Raji (cell line): Measurements from ENCODE around the gene UVSSA.

ENCODE experiments used
- POLR2A ChIP-seq: IDR thresholded peaks from 2 replicates; pipeline ENCODE4 v1.6.1; 2011; ENCODE audit warnings: low read depth, low read length, control low read depth; ENCODE audit not compliant: insufficient read depth

The UVSSA gene

DNA sequence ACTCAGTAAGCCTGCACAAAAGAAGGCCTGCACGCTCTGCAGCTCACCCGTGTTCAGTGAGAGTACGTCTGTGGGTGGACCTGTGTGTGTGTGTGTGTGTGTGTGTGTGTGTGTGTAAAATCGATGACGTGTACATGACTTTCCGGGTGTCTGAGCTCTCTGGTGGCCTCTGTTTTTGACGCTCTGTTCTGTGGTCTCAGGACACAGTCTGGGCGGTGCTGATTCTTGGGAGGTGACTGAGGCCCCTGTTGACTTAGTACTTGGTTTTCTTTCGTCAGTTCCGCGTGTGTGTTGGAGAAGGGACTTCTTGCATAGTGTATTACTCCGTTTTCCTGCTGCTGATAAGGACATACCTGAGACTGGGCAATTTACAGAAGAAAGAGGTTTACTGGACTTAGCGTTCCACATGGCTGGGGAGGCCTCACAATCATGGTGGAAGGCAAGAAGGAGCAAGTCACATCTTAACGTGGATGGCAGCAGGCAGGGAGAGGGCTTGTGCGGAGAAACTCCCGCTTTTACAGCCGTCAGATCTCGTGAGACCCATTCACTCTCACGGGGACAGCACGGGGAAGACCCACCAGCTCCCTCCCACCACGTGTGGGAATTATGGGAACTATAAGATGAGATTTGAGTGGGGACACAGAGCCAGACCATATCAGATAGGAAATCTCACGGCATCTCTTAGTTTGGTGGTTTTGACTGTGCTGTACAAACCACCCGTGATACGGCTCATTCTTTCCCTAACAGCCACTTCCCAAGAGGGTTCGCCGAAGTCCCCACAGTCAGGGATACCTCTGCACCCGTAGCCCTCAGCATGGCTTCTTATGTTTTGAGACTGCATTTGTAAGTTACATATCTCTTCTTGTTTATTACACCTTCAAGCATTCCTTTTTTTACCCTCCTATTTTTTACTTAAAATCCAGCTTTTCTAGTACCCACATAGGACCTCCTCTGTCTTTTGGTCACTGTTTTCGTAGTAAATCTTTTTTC, 24.5 kb downstream of the UVSSA start:
- TF ChIP-seq POLR2A = no peak

DNA sequence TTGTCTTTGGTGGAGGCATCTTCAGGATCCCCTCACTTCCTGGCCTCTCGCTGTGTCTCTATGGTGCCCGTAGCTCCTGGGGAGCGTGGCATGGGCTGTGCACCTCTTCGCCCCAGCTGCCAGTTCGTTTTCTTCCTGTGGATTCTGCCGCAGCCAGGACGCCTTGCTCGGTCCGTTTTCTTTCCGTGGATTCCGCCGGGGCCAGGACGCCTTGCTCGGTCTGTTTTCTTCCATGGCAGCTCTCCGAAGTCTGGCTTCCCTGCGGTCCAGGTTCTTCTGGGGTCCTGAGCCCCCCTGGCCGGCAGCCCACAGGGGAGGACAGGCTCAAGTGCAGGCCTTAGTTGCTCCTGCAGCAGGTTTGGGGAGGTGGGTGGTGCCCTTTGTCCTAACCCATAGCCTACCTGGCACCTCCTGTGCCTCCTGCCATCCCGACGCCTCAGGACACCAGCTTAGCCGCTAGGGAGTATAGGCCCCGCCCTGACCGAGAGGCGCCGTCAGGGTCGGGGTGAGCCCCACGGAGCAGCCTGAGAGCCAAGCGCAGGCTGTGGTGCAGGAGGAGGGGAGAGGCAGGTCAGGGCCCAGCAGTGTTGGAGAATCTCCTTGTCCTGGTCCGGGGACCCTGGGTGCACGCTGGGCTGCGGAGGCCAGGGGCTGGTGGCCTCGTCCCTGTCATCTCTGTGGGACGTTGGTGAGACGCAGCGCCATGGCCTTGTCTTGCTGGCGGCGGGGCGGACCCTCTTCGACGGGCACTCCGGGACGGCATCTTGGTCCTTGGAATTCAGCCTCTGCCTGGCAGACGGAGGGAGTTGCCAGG, 27.1 kb downstream of the UVSSA start:
- no peak for TF ChIP-seq POLR2A

DNA sequence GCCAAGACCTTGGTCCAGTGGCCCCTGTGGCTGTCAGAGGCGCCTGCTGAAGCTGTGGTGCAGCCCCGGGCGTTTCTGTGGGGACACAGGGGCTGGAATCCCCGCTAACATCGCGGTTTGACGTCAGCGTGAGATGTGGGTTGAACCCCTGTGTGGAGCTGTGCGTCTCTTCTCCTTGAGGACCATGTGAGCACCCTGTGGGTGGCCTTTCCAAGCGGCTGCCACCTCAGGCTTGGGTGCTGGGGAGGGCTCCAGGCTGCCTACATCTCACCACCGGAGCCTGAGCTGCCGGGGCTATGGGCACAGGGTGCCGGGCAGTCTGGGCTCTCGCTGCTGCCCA, 27.7 kb downstream of the UVSSA start:
- TF ChIP-seq POLR2A = no peak

DNA sequence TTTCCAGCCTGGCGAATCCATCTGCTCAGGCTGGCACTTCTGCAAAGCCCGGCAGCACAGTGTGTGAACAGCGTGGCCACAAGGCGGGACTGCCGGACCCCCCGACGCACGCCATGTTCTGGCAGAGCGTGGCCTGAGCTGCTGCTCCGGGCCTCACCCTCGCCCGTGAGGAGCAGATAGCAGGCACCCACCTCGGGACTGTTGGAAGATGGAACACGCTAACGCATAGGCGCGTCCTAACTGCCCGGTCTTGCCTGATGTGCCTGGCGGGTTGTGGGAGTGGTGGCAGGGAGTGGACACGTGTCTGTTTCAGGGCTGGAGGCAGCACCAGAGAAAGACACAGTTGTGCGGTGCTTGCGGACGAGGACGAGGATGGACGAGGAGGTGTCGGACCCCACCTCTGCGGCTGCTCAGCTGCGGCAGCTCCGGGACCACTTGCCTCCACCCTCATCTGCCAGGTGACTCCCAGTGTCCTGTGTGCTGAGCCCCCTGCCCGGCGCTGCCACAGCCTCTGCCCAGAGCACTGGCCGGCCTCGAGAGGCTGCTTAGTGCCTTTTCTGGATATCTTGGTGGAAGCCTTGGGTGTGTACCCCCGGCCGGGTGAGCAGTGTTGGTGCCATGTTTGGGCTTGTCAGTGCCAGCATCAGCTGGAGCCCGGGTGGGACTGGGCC, 28.2 kb downstream of the UVSSA start:
- no peak for TF ChIP-seq POLR2A

DNA sequence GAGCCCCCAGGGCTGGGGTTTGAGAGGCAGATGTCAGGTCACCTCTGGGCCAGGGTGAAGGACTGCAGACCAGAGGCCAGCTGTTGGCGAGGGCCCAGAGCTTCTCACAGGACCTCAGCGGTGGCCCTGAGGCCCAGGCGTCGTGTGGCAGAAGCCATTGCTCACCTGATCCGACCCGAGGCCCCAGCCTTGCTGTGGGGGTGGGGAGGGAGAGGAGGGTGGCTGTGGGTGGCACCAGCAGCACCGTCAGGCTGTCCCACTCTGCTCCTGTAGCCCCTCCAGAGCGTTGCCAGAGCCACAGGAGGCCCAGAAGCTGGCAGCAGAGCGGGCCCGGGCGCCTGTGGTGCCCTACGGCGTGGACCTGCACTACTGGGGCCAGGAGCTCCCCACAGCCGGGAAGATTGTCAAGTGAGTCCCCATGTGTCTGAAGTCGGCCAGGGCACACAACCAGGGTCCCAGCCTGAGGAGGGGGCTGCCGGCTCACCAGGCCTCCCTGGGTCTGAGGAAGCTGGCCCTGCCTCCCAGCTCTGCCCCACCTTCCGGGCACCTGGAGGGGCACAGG, 28.8 kb downstream of the UVSSA start:
- no peak for TF ChIP-seq POLR2A

DNA sequence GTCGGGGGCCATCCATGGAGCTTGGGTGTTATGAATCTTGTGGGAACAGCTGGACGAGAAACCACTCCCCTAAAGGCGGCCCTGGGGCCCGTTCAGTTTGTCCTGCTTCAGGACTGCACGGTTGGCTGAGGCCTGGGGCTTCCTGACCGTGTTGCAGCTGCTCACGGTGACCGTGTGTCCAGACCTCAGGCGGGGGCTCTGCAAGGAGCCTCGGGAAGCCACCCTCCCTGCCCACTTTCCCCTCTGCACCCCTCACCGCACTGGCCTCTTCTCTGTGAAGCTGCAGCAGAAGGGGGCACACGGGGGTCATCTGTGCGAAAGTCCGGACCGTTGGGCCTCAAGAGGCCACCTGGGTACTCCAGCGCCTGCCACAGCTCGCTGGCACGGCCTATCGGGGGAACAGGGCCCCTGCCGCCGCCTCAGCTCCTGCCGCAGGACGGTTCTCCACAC, 29.4 kb downstream of the UVSSA start:
- no peak for TF ChIP-seq POLR2A

DNA sequence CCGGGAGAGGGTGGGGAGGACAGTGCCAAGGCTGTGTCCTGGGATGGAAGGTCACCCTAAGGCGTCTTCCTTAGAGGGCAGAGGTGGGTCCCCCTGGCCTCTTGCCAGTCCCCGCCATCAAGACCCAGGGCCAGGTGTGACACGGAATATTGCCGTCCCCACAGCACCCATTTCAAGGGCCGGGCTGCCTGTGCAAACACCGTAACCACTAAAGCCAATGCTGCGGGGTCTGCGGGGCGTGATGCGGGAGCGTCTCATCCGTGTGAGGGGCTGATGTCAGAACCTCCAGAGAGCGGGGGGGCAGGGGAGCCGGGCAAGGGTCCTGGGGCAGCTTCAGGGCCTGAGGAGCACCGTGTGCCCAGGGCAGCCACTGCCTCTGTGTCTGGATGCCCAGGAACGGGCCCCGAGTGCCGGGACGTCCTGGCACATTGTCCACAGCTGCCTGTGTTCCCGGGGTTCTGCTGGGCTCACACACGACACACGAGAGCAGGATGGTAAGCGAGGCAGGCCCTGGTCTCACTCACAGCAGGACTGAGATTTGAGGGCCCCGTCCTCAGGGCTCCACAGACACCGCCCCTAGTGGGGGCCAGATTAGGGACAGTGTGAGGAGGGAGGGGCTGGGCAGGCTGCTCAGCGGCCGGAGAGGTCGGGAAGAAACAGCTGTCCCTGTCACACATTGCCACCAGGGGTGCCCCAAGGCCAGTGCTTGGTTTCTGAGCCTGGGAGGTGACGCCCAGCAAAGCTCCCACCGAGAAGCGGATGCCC, 30.0 kb downstream of the UVSSA start:
- TF ChIP-seq POLR2A = no peak

DNA sequence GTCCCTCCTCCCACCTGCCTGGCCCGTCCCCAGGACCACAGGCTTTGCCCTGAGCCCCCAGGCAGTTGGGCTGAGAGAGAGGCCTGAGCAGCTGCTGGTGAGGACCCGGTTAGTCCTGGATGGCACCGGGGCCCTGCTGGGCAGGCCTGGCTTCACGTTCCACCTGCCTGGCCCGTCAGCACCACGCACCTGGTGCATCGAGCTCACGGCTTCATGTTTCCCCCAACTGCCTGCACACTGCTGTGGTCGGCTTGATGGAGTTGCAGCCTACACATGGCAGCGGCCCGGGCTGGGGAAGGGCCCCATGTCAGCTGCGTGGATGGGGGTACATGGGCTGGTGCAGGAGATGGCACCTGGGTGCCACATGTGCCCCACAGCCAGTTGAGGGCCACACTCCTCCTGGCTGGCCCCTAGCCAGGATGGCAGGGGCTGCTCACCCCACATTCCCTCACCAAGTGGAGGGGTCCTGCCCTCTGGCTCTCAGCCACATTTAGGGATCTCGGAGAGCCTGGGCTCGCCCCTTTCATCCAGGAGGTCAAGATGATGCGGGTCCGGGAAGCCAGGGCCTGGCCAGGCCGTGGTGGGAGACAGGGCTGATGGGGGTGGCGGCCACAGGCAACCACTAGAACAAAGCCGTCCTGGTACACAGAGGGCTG, 30.7 kb downstream of the UVSSA start:
- no peak for TF ChIP-seq POLR2A

DNA sequence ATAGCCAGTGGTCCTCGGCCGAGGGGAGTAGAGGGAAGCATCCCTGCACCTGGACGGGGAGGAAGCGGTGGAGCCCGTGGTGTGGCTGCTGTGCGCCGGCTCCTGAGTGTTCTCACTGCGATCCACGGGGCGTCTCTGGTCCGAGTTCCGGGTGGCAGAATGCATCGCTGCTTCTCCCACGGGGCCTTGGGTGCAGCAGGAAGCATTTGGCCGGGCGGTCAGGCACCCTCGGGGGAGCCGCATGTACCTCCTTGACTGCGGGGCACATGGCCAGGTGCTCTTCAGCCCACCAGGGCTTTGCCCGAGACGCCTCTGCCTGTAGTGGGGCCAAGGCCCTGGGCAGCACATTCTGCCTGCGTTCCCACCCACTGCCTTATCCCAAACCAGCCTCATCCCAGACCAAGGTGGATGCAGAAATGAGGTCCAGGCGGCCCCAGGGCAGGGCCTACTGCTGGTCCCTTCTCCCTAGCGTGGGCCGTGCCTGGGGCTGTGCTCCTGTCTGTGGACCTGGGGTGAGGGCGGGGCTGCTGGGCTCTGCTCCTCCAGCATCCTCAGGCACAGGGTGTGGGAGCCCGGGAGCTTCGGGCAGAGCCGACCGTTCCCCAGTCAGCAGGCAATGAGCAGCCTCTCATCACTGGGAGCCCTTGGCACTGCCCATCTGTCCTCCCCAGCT, 31.7 kb downstream of the UVSSA start:
- TF ChIP-seq POLR2A = no peak

DNA sequence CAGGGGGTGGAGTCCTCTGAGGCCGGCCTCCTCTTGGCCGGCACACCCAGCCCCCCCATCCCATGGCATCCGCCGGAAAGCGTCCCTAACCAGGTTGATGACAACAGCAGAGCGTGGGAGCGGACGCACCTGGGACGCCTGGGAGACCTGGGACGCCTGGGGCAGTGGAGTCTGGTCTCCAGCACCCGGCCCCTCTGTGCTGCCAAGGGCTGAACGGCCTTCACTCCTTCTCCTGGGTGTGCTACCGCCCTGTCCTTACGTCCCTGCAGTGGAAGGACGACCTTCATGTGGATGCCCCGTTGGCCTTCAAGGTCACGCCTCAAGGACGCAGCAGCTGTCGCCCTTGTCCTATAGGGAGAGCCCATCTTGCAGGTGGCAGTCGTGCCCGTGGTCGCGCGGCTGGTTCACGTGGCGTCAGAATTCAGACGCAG, 32.4 kb downstream of the UVSSA start:
- TF ChIP-seq POLR2A = no peak

DNA sequence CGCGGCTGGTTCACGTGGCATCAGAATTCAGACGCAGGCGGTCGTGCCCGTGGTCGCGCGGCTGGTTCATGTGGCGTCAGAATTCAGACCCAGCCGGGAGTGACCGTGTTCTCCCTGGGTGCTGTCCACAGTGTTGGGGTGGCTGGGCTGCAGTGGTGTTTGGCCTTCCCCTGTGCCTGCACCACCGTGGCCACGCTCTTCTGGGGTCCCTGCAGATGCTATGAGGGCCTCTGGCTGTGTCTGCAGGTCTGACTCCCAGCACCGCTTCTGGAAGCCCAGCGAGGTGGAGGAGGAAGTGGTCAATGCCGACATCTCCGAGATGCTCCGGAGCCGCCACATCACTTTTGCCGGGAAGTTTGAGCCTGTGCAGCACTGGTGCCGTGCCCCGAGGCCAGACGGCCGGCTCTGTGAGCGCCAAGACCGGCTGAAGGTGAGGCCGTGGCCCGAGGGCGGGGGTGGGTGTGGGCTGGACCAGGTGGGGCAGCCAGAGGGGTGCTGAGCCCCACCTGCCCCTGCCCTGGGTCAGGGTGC, 32.9 kb downstream of the UVSSA start:
- no peak for TF ChIP-seq POLR2A

DNA sequence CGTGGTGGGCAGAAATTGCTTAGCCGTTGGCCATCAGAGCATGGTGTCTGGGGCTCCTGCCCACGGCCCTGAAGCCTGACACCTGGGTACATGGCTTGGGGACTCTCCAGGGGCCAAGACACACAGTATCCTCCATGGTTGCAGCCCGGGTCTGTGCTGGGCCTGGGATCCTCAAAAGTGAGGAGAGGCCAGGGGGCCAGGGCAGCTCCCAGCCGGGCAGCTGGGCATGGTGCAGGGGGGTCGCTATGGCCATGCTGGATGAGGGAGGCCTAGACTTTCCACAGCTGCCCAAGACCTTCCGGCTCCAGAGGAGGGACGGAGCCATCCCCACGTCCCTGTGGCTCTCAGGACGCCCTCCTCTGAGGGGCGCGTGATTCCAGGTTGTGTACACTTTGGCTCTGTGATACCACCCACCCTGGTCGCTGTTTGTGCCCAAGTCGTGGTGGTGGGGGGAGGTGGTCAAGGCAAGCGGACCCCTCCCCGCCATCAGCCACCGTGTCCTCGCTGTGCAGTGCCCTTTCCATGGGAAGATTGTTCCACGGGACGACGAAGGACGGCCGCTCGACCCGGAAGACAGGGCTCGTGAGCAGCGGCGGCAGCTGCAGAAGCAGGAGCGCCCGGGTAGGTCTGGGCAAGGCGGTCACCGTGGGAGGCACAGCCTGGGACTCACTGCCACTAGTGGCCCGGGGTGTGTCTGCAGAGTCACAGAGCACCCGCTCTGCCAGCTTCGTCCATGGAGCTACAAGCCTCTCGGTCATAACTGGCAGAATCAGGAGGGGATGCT, 33.6 kb downstream of the UVSSA start:
- no peak for TF ChIP-seq POLR2A
